ENCODE results near the gene MSLN.

- TF ChIP-seq CTCF (IDR thresholded peaks at IDR 0.05; ENCODE audit: low read depth, low read length) (no peak), MYC (IDR thresholded peaks at IDR 0.05; ENCODE audit: low read depth, low read length) (no peak)
Observed at GRCh38 chr16:717450-718245, 42.9 kb upstream of the MSLN start.

Data from NB4 (cell line).